NCI-H460 (cell line): Measurements from ENCODE around the gene SS18L1. TPM values are rescaled to one million over a fixed set of nuclear protein-coding genes. Genes with fewer than 3 reads are reported as not detected.

ENCODE experiments used
- DNase-seq: peaks from one replicate; pipeline ENCODE4 v3.0.0-alpha.2; 2016; ENCODE audit warnings: low read depth; ENCODE audit errors: extremely low read depth
- total RNA-seq: library from RNA; depleted of rRNA; stranded (reverse); fragments of >200 nt; shearing (Covaris generic); gene quantifications from 2 replicates; pipeline ENCODE4 v1.2.3, GENCODE V29; 2014

SS18L1 gene
- total RNA-seq, 1 experiment from 2014 or later: 11.7 TPM

DNA sequence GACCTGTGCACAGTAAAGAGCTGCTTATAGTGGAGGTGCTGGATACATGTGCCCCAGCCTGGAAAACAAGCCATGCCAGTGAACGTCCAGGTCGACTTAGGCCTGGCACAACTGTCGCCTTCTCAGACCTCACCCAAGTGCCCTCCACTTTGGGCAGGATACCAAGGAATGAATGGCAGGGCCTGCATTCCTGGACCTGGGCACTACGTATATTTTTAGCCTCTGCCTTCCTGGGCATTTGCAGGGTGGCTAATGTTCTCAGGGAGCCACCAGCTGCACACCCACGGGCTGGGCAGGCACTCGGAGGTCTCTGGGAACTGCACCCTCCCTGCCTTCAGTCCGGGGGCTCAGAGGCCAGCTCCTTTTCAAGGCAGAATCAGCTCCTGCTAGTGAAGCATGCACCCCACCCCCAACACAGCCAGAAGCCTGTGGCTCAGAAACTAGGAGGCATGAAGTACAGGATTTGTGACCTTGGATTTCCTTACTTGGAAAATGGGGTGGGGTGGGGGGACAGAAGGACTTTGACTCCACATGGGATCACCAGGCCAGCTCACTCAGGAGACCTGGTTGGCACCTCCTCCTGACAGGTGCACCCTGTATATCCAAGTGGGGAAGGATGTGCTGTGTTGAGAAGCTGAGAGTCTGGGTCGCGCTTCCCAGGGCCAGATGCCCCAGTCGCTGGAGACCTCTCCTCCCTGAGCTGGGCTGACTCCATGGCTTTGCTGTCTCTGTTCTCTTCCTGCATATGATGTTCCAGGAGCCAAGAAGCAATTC is 23.8 kb upstream of the SS18L1 start:
- no peak for DNase-seq

- DNase-seq: no peak
Observed at GRCh38 chr20:62120365-62120762, 23.2 kb upstream of the SS18L1 start.

DNA sequence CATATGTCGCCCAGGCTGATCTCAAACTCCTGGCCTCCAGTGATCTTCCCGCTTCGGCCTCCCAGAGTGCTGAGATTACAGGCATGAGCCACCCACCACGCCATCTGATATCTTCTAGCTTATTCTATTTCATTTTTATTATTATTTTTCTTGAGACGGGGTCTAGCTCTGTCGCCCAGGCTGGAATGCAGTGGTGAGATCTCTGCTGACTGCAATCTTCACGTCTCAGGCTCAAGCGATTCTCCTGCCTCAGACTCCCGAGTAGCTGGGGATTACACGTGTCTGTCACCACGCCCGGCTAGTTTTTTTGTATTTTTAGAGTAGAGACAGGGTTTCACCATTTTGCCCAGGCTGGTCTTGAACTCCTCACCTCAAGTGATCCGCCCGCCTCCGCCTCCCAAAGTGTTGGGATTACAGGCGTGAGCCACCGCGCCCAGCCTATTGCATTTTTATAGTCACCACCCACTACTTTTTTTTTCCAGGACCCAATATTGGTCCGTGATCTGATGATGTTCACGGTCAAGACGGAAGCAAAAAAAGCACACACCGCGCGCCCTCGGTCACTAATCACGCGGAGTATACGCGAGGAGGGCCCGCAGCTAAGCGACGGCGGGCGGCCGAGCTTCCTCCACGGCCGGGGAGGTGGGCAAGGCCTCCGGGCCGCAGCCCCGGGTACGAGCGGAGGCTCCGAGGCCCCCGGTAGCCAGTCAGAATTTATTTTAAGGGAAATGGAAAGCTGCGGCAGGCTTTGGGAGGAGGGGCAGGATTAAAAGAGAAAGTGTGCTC is 22.4 kb upstream of the SS18L1 start:
- DNase-seq: no peak

DNA sequence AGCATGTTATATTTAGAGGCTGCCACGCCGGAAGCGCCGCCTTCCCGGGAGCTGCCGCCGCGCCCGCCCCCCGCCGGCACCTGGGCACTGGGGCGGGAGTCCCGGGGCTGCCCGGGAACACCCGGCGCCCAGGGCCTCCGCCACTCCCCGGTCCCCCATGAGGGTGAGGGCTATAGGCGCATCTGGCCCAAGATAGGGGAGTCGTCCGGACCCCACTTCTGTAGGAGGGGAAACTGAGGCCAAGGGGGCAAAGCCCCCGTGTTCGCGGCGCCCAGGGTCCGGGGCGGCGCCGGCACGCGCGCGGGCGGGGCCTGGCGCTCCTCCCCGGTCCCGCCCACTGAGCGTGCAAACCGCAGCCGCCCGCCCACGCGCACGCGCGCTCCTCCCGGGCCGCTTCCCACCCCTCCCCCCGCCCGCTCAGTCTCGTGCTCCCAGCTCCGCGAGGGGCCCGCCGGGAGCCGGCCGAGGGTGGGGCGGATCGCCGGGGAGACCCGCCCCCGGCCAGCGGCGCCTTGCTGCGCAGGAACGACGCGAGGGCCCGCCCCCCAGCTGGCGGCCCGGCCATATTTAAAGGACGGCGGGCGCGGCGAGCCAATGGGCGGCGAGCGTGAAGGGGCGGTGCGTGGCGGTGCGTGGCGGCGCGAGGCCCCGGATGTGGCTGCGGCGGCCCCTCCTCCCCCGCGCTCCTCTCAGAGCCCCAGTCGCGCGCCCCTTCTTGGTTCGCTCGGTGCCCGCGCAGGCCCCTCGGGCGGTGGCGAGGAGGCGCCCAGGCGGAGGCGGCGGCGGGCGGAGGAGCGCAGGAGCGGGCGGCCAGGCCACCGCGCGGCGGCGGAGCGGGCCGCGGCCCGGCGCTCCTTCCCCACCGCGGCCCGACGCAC is 21.6 kb upstream of the SS18L1 start, which contains the start of gene LSM14B:
TSS of gene LSM14B (plus strand) at position 700 of the 878 bp plus-strand sequence. CDS start 192 bp downstream, outside the sequence.
- peak; percentile 95 for DNase-seq

GRCh38 chr20:62122654-62123449 is 20.7 kb upstream of the SS18L1 start:
- no peak for DNase-seq

- no peak for DNase-seq
Observed at GRCh38 chr20:62123450-62124118, 20.0 kb upstream of the SS18L1 start.

GRCh38 chr20:62126141-62126540 is 17.4 kb upstream of the SS18L1 start:
- no peak for DNase-seq

GRCh38 chr20:62127799-62128198 is 15.8 kb upstream of the SS18L1 start:
- no peak for DNase-seq

DNA sequence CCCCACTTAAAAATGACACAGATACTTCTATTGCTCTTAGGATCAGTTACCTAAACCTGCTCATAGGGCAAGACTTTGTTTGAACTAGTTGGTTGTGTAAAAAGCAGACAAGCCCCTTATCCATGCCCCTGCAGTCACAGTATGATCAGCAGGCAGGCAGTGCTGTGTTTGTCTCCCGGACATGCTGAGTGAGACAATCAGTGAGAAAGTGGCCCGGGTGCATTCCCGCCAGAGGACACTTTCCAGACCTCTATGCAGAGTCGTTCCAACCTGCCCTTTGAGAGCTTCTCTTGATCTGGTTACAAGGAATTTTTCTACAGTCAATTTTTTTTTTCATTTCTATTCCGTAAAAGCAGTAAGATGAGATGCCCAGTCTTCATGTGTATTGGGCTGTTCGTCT is 15.1 kb upstream of the SS18L1 start:
- no peak for DNase-seq

- no peak for DNase-seq
Observed at GRCh38 chr20:62129731-62130531, 13.6 kb upstream of the SS18L1 start.

GRCh38 chr20:62131560-62132320 is 11.8 kb upstream of the SS18L1 start:
- DNase-seq: no peak

DNA sequence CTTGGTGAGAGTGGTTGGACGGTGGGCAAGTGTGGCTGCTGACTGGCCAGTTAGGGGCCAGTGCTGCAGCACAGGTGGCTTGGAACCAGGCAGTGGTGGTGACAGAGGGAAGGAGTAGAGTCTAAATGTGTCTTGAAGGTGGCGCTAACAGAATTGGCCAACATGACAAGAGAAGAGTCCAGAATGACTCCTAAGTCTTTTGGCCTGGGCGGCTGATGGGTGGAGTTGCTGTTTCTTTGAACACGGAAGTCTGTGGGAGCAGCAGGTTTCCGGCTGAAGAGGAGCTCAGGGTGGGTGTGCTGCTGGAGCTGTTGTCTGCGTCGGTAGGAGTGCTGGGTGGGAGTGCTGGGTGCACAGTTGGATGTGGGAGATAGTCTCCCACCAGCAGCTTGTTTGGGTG is 11.1 kb upstream of the SS18L1 start:
- DNase-seq: no peak

GRCh38 chr20:62133051-62133845 is 10.3 kb upstream of the SS18L1 start:
- no peak for DNase-seq

DNA sequence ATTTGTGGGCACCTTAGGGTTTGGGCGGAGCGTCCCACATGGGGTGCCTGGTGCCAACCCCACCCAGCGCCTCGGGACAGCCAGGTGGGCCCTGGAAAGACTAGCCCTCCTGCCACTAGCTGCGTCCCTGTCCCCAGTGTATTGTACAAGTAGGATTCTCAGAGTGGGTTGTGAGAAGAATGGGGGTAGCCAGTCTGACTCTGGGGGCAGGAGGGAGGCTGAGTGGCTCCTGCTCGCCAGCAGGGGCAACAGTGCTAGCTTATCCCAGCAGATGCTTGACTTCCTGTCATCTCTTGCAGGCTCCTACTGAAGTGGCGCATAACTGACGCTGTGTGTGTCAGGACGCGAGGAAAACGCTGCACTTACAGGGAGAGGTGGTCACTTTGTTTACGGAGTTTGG is 9.7 kb upstream of the SS18L1 start:
- no peak for DNase-seq

DNA sequence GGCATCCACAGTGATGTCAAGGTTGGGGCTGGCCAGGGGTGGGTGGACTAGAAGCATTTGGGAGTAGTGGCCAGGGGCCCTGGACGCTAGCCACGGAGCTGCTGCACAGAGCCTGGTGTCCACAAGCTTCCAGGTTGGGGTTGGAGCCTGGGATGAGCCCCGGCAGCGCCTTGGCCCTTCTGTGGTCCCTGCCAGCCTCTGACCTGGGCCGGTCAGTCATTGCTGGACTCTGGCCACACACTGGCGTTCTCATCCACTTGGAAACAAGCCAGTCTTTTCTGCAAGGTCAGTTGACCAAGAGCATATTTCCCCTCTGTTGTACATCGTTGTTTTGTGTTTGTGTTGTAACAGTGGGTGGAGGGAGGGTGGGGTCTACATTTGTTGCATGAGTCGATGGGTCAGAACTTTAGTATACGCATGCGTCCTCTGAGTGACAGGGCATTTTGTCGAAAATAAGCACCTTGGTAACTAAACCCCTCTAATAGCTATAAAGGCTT is 8.8 kb upstream of the SS18L1 start:
- no peak for DNase-seq

- DNase-seq: no peak
Observed at GRCh38 chr20:62135573-62136266, 7.8 kb upstream of the SS18L1 start.
